ENCODE results near the gene CDH24. TPM values are rescaled to one million over a fixed set of nuclear protein-coding genes. Genes with fewer than 3 reads are reported as not detected.

Gene CDH24
- total RNA-seq, 1 experiment from 2014 or later = 7.9 TPM

GRCh38 chr14:23054000-23054811 is 3.1 kb downstream of the CDH24 start:
- peak in 1 of 2 experiments; percentile 18 for TF ChIP-seq CTCF (IDR thresholded peaks at IDR 0.05; ENCODE audit: insufficient read depth in 1 of 2, low read depth in 1 of 2, low read length in 1 of 2, severe bottlenecking in 1 of 2, unreplicated experiment in 1 of 2)
- no peaks in the 10 kb centered on the region for H3K36me3 ChIP-seq (ENCODE audit: control insufficient read depth, insufficient read depth, low read length)
- CTCF ChIA-PET = interaction anchor here (0.7 to 3.8 kb wide), 3 partner anchors 14 to 68 kb away, joined by 4 to 27 read pairs (median 5); no protein-coding TSS in a partner anchor
- BruUV-seq (replicated peaks) = no TSS peak
- peaks cover 24% of the 10 kb centered on the region for H3K36me3 Mint-ChIP-seq (ENCODE audit: insufficient read depth, unreplicated experiment)
- no peaks in the 10 kb centered on the region for H3K9me3 Mint-ChIP-seq (ENCODE audit: unreplicated experiment)
- no peak overlapping the region for H3K4me3 ChIP-seq (ENCODE audit: low read depth, low read length)
- no peaks in the 10 kb centered on the region for H3K9me3 ChIP-seq
- POLR2A ChIA-PET = no interaction called here
- intact Hi-C loops (cut with micrococcal nuclease; ENCODE audit: unreplicated experiment) = no loop called here
- H3K4me3 Mint-ChIP-seq (ENCODE audit: unreplicated experiment) = no peak overlapping the region
- peaks cover 7% of the 10 kb centered on the region for H3K4me1 ChIP-seq
- H3K27ac Mint-ChIP-seq (ENCODE audit: unreplicated experiment) = no peak overlapping the region
- no peaks in the 10 kb centered on the region for H3K27me3 ChIP-seq (replicated peaks; ENCODE audit: control insufficient read depth, insufficient read depth, low read length)
- DNase-seq = no peak
- no peaks in the 10 kb centered on the region for H3K27me3 Mint-ChIP-seq (ENCODE audit: insufficient read depth, unreplicated experiment)
- peaks cover 15% of the 10 kb centered on the region for H3K4me1 Mint-ChIP-seq (ENCODE audit: low read depth, unreplicated experiment)

- no TSS peak for BruUV-seq (replicated peaks)
- Mint-ChIP-seq H3K9me3 (ENCODE audit: unreplicated experiment) (no peaks in the 10 kb centered on the region), H3K27me3 (ENCODE audit: insufficient read depth, unreplicated experiment) (no peaks in the 10 kb centered on the region), H3K27ac (ENCODE audit: unreplicated experiment) (no peak overlapping the region), H3K4me3 (ENCODE audit: unreplicated experiment) (no peak overlapping the region), H3K36me3 (ENCODE audit: insufficient read depth, unreplicated experiment) (peaks cover 16% of the 10 kb centered on the region), H3K4me1 (ENCODE audit: low read depth, unreplicated experiment) (peaks cover 15% of the 10 kb centered on the region)
- ChIA-PET POLR2A (no interaction called here), CTCF (interaction anchor here (0.7 to 3.8 kb wide), 3 partner anchors 15 to 67 kb away, joined by 4 to 27 read pairs (median 5); no protein-coding TSS in a partner anchor)
- Histone ChIP-seq H3K4me3 (ENCODE audit: low read depth, low read length) (no peak overlapping the region), H3K4me1 (peaks cover 7% of the 10 kb centered on the region), H3K27me3 (replicated peaks; ENCODE audit: control insufficient read depth, insufficient read depth, low read length) (no peaks in the 10 kb centered on the region), H3K36me3 (ENCODE audit: control insufficient read depth, insufficient read depth, low read length) (no peaks in the 10 kb centered on the region), H3K9me3 (no peaks in the 10 kb centered on the region)
- intact Hi-C loops (cut with micrococcal nuclease; ENCODE audit: unreplicated experiment) = no loop called here
- no peak for TF ChIP-seq CTCF (IDR thresholded peaks at IDR 0.05; ENCODE audit: insufficient read depth in 1 of 2, low read depth in 1 of 2, low read length in 1 of 2, severe bottlenecking in 1 of 2, unreplicated experiment in 1 of 2)
- DNase-seq = no peak
These were observed 3.9 kb downstream of the CDH24 start for GRCh38 chr14:23053426-23053825.

GRCh38 chr14:23052671-23053070 is 4.6 kb downstream of the CDH24 start:
- H3K27ac Mint-ChIP-seq (ENCODE audit: unreplicated experiment) = no peak overlapping the region
- CTCF ChIA-PET = interaction anchor here (0.5 to 2.0 kb wide), 3 partner anchors 41 to 66 kb away, joined by 6 to 16 read pairs (median 14); no protein-coding TSS in a partner anchor
- no TSS peak for BruUV-seq (replicated peaks)

More at GRCh38 chr14:23052671-23053070, 4.6 kb downstream of the CDH24 start:
- Mint-ChIP-seq H3K4me3 (ENCODE audit: unreplicated experiment) (no peak overlapping the region), H3K36me3 (ENCODE audit: insufficient read depth, unreplicated experiment) (peaks cover 8% of the 10 kb centered on the region), H3K9me3 (ENCODE audit: unreplicated experiment) (no peaks in the 10 kb centered on the region), H3K4me1 (ENCODE audit: low read depth, unreplicated experiment) (peaks cover 15% of the 10 kb centered on the region), H3K27me3 (ENCODE audit: insufficient read depth, unreplicated experiment) (no peaks in the 10 kb centered on the region)
- Histone ChIP-seq H3K4me3 (ENCODE audit: low read depth, low read length) (no peak overlapping the region), H3K9me3 (no peaks in the 10 kb centered on the region), H3K36me3 (ENCODE audit: control insufficient read depth, insufficient read depth, low read length) (no peaks in the 10 kb centered on the region), H3K27me3 (replicated peaks; ENCODE audit: control insufficient read depth, insufficient read depth, low read length) (no peaks in the 10 kb centered on the region), H3K4me1 (peaks cover 7% of the 10 kb centered on the region)
- intact Hi-C loops (cut with micrococcal nuclease; ENCODE audit: unreplicated experiment) = no loop called here
- no peak for TF ChIP-seq CTCF (IDR thresholded peaks at IDR 0.05; ENCODE audit: insufficient read depth in 1 of 2, low read depth in 1 of 2, low read length in 1 of 2, severe bottlenecking in 1 of 2, unreplicated experiment in 1 of 2)
- no peak for DNase-seq
- POLR2A ChIA-PET = no interaction called here
